Activated T-cell treated with anti-CD3 and anti-CD28 coated beads for 24 hours (primary cell): ENCODE data around the gene MTO1.
A peak's percentile ranks its signal among the peaks of the same experiment; 100 is the strongest.
"Not testable (repeated sequence)": the region's sequence is repeated elsewhere in the genome, so short reads cannot be mapped to it uniquely, and the experiment has no call there.

Source experiments
- DNase-seq: peaks from one replicate; pipeline ENCODE4 v3.0.0-alpha.2; 2020; ENCODE audit warnings: low read depth

The MTO1 gene

DNA sequence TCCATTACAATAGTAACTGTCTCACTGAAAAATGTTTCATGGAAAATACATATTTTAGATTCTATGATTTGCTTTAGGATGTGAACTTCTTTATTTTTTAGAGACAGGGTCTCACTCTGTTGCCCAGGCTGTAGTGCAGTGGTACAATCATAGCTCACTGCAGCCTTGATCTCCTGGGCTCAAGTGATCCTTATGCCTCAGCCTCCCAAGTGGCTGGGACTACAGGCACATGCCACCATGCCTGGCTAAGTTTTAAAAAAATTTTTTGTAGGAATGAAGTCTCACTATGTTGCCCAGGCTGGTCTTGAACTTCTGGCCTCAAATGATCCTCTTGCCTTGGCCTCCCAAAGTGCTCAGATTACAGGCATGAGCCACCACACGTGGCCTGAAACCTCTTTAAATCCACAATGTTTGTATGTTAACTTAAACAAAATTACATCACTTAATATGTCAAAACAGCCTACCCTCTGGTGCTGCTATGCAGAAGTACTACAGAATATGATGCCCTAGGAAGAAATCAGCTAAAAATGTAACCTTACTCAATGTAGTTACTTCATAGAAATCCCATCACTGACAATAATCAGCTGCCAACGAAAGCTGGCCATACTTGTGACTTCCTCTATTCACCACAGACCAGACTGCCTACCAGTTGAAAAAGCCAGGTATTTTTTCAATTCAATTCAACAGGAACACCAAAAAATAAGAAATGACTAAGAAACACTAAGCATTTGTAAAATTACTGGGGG is 41.7 kb downstream of the MTO1 start:
- DNase-seq, result no peak

DNA sequence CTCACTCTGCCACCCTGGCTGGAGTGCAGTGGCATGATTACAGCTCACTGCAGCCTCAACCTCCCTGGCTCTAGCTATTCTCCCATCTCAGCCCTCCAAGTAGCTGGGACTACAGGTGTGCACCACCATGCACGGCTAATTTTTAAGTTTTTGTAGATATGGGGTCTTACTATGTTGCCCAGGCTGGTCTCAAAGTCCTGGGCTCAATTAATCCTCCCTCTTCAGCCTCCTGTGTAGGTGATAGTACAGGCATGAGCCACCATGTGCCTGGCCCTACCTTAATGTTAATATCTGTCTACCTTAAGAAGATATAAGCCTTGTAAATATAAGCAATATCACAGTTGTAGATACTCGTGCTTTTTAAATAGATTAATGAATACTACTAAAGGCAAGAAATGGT is 42.6 kb downstream of the MTO1 start:
- DNase-seq, result no peak

GRCh38 chr6:73505142-73505541 is 43.6 kb downstream of the MTO1 start:
- DNase-seq, result no peak

DNA sequence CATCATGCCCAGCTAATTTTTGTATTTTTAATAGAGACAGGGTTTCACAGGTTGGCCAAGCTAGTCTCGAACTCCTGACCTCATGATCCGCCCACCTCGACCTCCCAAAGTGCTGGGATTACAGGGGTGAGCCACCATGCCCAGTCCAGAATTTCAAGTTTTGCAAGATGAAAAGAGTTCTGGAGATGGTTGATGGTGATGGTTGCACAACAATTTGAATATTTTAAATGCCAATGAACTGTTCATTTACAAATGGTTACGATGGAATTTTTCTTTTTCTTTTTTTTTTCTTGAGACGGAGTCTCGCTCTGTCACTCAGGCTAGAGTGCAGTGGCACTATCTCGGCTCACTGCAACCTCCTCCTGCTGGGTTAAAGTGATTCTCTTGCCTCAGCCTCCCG is 44.2 kb downstream of the MTO1 start:
- DNase-seq, result not testable (repeated sequence)

DNA sequence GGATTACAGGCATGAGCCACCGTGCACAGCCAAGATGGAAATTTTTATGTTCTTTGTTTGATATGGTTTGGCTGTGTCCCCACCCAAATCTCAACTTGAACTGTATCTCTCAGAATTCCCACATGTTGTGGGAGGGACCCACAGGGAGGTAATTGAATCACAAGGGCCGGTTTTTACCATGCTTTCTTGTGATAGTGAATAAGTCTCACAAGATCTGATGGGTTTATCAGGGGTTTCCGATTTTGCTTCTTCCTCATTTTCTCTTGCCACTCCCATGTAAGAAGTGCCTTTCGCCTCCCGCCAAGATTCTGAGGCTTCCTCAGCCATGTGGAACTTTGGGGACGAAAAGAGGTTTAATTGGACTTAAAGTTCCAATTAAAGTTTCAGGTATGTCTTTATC is 44.7 kb downstream of the MTO1 start:
- no peak for DNase-seq

- no peak for DNase-seq
Measured at GRCh38 chr6:73508776-73509175, 47.2 kb downstream of the MTO1 start.

- DNase-seq, result no peak
Measured at GRCh38 chr6:73509851-73510250, 48.3 kb downstream of the MTO1 start.

GRCh38 chr6:73511796-73512195 is 50.3 kb downstream of the MTO1 start:
- no peak for DNase-seq

DNA sequence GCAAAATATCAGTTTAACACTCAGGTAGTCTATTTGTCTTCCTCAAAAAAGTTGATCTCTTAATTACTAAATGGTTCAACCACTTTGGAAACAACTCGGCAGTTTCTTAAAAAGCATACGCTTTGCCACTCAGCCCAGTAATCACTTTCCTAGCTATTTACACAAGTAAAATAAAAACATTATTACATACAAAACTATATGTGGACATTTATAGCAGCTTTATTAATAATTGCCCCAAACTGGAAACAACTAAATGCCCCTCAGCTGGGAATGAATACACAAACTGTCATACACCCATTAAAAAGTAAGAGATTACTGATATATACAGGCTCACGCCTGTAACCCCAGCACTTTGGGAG is 51.9 kb downstream of the MTO1 start:
- no peak for DNase-seq

- no peak for DNase-seq
Measured at GRCh38 chr6:73514746-73515110, 53.2 kb downstream of the MTO1 start.

GRCh38 chr6:73515204-73515655 is 53.7 kb downstream of the MTO1 start:
- no peak for DNase-seq

GRCh38 chr6:73516514-73517489 is 55.3 kb downstream of the MTO1 start:
- DNase-seq, result no peak

GRCh38 chr6:73518100-73518981 is 56.8 kb downstream of the MTO1 start:
- not testable (repeated sequence) for DNase-seq

DNA sequence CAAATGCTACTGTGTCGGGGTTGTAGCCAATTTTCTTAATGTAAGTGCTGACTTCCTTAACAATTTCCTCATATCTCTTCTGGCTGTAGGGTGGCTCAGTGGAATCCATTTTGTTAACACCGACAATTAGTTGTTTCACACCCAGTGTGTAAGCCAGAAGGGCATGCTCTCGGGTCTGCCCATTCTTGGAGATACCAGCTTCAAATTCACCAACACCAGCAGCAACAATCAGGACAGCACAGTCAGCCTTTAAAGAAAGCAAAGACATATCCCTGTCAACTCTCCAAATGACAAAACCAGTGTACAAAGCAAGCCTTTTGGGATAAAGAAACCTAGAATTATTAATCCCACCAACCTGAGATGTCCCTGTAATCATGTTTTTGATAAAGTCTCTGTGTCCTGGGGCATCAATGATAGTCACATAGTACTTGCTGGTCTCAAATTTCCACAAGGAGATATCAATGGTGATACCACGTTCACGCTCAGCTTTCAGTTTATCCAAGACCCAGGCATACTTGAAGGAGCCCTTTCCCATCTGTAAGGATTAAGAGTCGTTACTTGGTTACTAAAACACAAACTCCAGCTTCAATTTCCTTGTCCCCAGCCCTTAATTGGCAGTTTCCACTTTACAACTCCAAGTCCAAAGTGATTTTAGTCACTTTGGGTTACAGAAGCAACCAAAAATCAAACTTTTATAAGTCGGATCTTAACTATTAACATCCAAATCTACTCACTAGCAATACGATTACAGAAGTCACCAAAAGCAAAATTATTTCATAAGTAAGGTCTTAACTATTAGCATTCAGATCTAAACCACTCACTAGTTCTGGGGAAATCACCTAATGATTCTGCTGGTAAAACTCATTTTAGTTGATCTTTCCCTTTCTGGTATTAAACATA is 57.7 kb downstream of the MTO1 start:
- not testable (repeated sequence) for DNase-seq

GRCh38 chr6:73519926-73520687 is 58.6 kb downstream of the MTO1 start:
- DNase-seq, result peak; percentile 75

DNA sequence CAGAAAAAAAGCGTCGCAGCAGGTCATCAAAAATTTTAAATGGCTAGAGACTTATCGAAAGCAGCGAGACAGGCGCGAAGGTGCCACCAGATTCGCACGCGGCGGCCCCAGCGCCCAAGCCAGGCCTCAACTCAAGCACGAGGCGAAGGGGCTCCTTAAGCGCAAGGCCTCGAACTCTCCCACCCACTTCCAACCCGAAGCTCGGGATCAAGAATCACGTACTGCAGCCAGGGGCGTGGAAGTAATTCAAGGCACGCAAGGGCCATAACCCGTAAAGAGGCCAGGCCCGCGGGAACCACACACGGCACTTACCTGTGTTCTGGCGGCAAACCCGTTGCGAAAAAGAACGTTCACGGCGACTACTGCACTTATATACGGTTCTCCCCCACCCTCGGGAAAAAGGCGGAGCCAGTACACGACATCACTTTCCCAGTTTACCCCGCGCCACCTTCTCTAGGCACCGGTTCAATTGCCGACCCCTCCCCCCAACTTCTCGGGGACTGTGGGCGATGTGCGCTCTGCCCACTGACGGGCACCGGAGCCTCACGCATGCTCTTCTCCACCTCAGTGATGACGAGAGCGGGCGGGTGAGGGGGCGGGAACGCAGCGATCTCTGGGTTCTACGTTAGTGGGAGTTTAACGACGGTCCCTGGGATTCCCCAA is 59.3 kb downstream of the MTO1 start, which contains the start of gene EEF1A1:
TSS of gene EEF1A1 (minus strand) at position 345 of the 663 bp plus-strand sequence. CDS start 1,006 bp downstream, outside the sequence.
- peak; percentile 100 for DNase-seq

DNA sequence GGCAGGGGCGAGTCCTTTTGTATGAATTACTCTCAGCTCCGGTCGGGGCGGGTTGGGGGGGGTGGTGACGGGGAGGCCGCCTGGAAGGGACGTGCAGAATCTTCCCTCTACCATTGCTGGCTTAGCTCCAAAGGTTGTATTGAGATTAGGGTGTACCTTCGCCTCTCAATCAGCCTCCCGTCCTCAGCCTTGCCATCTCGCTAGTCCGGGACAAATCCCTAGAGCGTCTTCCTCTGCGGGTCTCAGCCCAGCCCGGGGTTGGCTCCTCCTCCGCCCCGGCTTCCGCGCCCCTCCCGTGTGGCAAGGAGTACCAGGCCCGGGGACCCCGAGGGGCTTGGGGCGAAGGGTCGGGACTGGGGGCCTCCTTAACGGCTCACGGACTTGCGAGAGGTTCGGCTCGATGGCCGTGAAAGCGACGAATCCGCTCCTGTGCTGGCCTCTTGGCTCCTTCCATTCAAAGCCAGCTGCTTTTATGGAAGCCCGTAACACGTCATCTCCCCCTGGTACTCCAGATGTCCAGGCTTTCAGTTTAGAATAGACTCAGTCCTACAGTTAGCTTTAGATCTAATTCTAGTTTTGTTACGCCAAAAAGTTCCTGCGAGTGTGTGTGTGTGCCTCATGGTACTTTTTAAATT is 59.9 kb downstream of the MTO1 start:
- no peak for DNase-seq

DNA sequence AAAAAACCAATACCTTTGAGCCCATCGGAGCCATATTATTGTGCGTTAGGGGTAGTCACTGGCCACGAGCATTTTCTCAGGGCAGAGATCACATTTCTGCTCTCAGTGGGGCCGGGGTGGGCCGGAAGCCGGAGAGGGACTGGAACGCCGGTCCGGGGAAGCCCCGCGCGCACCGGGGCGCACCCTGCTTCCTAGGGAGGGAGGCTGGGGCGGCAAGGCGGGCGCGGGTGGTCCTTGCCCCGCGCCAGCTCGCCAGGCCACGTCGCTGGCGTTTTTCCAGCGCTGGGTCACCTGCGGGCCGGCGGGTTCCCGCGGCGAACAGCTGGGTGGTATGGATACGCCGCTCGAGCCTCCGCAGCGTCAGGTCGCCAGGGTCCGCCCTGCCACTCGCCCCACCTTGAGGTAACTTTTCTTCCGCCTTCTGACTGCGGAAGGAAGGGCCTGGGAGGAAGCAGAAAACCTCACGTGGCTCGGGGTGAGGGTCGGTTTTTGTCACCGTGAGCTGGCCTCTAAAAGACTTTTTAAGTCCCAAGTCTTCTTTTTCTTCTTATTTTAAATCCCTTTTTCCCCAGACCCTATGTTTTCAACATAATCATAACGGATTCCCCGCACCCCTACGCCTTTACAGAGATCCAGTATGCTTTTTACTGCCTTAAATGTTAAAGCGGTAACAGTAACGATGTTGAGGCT is 62.0 kb downstream of the MTO1 start:
- peak; percentile 74 for DNase-seq
